ENCODE results near the gene BIRC6.
"Not testable (repeated sequence)": the region's sequence is repeated elsewhere in the genome, so short reads cannot be mapped to it uniquely, and the experiment has no call there.

Gene BIRC6

GRCh38 chr2:32356681-32357317 lies at the start of gene BIRC6:
Gene BIRC6 (plus strand): TSS chr2:32357023. CDS start chr2:32357162, 139 bp downstream.
- peak; percentile 76 for DNase-seq

DNA sequence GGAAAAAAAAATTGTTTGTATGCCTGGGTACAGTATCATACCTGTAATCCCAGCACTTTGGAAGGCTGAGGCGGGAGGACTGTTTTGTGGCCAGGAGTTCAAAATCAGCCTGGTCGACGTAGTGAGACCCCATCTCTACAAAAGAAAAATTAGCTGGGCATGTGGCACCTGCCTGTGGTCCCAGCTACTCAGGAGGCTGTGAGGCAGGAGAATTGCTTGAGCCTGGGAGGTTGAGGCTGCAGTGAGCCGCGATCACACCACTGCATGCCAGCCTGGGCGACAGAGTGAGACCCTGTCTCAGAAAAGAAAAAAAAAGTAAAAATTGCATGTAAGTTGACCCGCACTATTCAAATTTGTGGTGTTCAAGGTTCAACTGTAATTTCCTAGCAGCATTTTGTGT lies 46.2 kb upstream of the BIRC6 start:
- no peak for DNase-seq

- no peak for DNase-seq
These were observed 41.9 kb upstream of the BIRC6 start for GRCh38 chr2:32314886-32315285.

- DNase-seq: not testable (repeated sequence)
These were observed 28.1 kb upstream of the BIRC6 start for GRCh38 chr2:32328679-32329078.

DNA sequence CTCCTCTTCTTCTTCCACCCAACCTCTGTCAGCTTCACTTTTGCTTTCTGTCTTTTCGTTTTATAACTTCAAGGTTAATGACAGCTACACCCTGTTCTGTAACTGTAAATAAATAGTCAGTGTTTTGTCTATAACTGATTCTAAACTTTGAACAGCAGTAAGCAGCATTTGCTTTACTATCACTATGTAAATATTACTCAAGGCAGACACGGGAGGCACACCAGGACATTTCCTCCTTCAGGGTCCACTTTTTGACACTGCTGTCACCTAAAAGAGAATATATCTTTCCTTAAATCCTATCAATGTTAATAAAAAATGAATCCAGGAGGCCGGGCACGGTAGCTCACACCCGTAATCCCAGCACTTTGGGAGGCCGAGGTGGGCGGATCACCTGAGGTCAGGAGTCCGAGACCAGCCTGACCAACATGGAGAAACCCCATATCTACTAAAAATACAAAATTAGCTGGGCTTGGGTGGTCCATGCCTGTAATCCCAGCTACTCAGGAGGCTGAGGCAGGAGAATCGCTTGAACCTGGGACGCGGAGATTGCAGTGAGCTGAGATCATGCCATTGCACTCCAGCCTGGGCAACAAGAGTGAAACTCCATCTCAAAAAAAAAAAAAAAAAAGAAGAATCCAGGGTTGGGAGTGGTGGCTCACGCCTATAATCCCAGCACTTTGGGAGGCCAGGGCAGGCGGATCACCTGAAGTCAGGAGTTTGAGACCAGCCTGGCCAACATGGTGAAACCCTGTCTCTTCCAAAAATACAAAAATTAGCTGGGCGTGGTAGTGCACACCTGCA lies 27.4 kb upstream of the BIRC6 start:
- DNase-seq: not testable (repeated sequence)

- DNase-seq: no peak
These were observed 26.7 kb upstream of the BIRC6 start for GRCh38 chr2:32330136-32330535.

- no peak for DNase-seq
These were observed 14.0 kb upstream of the BIRC6 start for GRCh38 chr2:32342801-32343200.

DNA sequence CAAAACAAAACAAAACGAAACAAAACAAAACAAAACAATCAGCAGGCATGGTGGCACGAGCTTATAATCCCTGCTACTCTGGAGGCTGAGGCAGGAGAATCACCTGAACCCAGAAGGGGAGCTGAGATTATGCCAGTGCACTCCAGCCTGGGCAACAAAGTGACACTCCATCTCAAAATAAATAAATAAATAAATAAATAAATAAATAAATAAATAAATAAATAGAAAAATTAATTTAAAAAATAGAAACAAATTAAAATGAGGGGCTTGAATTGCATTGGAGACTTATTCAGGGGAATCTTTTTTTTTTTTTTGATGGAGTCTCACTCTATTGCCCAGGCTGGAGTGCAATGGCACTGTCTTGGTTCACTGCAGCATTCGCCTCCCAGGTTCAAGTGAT lies 6.0 kb upstream of the BIRC6 start:
- DNase-seq: not testable (repeated sequence)

GRCh38 chr2:32355976-32356680 lies 695 bp upstream of the BIRC6 start:
- DNase-seq: no peak

DNA sequence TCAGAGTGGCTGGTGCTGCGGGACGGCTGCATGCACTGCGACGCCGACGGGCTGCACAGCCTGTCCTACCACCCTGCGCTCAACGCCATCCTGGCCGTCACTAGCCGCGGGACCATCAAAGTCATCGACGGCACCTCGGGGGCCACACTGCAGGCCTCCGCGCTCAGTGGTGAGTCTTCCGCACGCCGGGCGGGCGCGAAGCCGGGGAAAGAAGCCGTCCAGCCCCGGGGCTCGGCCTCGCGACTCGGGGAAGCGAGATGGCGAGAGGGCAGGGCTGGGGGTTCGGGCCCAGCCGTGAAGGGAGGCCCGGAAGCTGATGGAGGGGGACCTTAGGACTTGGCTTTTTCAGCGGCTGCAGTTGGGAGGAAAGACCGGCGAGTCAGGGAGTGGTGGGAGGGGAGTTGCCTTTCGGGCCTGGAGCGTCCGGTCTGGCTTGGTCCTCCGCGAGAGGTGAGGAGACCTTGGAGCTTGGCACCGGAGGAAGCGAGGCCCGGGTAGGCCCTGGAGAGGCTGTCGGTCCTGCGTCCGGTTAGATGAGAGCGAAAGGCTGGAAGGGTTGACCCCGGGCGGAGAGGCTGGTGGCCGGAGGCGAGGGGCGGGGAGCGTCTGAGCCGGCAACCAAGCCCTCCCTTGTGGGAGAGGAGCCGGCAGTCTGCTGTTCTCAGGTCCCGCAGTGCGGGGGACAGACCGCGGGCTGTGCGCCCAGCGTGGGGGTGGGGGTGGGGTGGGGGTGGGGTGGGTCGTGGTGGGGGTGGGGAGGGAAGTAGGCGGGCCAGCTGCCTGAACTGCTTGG lies 691 bp downstream of the BIRC6 start:
- DNase-seq: no peak

DNA sequence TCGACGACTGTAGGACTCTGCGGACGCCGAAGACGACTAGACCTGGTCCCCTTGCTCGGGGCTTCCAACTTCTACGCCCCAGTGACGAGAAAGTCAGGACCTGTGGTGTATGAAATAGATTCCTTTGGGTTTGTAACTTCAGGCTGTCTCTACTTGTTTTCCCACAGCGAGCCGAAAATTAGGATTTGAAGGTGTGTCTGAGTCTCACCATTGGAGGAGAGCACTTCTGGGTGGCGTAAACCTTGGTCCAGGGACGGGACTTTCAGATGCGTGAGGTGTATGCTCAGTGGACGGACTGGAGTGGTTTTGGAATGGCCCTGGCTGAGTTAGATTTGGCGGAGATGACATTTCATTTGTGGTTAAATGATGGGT lies 1.3 kb downstream of the BIRC6 start:
- no peak for DNase-seq

DNA sequence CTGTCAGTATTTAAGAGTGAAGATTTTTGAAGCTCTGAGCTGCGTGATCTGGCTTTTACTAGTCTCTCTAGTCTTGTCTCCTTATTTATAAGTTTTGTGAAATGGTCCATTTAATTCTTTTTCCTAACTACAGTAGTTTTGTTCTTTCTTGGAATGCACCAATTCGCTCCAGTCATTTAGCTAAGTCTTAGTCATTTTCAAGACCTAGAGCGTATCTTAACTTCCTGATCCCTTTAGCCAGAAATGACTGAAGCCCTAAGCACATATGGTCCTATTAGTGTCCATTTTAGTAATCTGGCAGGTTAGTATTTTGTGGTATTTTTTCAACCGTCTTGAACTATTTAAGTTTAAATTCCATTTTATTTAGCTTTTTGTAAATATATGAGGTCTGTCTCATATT lies 3.6 kb downstream of the BIRC6 start:
- no peak for DNase-seq

DNA sequence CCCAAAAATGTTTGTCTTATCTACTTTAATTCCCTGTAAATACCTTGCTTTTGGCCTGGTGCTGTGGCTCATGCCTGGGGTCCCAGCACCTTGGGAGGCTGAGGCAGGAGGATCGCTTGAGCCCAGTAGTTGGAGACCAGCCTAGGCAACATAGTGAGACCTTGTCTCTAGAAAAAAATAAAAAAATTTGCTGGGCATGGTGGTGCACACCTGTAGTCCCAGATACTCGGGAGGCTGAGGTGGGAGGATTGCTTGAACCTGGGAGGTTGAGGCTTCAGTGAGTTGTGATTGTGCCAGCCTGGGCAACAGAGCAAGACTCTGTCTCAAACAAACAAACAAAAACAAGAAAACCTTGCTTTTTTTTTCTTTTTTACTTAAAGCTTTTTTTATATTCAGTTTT lies 6.2 kb downstream of the BIRC6 start:
- not testable (repeated sequence) for DNase-seq

DNA sequence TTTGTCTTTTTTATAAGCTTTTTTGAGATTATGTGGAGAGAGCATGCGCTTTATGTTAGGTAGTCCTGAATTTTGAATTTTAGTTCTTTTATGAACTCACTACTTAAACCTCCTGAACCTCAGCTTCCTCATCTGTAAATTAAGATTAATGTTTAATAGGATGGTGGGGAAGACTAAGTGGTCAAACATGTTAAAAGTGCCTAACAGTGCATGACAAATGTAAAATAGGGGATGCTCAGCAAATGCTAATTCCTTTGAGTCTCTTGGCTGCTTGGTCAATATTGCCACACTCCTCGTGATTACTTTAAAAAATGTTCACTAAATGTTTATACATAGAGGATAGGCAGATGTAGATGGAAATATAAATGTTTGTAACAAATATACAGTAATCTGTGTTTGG lies 6.8 kb downstream of the BIRC6 start:
- no peak for DNase-seq

DNA sequence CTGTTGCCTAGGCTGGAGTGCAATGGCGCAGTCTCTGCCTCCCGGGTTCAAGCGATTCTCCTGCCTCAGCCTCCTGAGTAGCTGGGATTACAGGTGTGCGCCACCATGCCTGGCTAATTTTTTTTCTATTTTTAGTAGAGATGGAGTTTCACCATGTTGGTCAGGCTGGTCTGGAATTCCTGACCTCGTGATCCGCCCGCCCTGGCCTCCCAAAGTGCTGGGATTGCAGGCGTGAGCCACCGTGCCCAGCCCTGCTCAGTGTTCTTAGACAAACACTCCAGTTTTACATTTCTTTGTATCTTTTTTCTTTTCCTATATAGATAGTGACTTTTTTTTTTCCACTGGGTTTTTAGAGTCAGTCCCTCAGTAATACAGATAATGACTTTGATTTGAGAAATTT lies 7.5 kb downstream of the BIRC6 start:
- DNase-seq: not testable (repeated sequence)

DNA sequence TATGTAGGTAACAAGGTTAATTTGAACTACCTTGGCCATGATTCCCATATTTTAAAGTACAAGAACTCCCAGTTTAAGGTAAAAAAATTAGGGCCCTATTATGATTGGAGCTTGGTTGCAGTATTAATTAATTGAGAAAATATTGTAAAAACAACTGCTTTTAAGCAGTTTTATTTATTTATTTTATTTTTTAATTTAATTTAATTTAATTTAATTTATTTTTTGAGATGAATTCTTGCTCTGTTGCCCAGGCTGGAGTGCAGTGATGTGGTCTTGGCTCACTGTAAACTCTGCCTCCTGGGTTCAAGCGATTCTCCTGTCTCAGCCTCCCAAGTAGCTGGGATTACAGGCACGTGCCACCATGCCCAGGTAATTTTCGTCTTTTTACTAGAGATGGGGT lies 8.9 kb downstream of the BIRC6 start:
- DNase-seq: not testable (repeated sequence)

GRCh38 chr2:32366595-32366994 lies 9.8 kb downstream of the BIRC6 start:
- DNase-seq: no peak

DNA sequence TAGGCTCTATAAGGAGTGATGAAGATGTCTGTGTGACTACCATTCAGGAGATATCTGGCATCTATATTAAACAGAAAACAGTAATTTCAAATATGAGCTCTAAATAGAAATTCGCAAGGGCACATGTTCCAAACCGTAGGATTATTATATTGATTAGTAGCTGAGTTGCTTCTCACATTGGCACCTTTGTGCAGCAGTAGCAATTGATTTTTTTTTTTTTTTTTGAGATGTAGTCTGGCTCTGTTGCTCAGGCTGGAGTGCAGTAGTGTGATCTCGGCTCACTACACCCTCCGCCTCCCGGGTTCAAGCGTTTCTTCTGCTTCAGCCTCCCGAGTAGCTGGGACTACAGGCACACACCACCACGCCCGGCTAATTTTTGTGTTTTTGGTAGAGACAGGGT lies 12.4 kb downstream of the BIRC6 start:
- DNase-seq: no peak

- not testable (repeated sequence) for DNase-seq
These were observed 14.1 kb downstream of the BIRC6 start for GRCh38 chr2:32370942-32371341.

- DNase-seq: no peak
These were observed 15.8 kb downstream of the BIRC6 start for GRCh38 chr2:32372519-32373182.

DNA sequence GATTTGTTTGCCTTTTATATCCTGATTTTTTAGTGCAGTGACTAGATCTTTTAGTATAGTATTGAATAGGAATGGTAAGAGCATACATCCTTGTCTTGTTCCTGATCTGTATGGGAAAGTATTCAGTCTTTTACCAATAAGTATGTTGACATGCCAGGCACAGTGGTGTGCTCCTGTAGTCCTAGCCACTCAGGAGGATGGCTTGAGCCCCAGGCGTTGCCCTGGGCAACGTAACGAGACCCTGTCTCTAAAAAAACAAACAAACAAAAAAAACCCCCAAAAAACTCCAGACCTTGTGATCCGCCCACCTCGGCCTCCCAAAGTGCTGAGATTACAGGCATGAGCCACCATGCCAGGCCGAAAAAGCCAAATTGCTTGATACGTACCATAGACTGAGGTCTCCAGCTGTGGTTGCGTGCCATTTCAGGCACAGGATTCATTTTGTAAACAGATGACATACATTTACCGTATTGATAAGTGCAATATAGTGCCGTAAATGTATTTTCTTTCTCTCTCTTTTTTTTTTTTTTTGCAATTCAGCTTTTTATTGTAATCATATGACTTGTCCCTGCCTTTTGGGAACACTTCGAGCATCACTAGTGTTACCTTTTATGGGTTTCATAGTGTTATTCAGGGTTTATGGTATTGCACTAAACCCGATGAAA lies 18.5 kb downstream of the BIRC6 start:
- no peak for DNase-seq

DNA sequence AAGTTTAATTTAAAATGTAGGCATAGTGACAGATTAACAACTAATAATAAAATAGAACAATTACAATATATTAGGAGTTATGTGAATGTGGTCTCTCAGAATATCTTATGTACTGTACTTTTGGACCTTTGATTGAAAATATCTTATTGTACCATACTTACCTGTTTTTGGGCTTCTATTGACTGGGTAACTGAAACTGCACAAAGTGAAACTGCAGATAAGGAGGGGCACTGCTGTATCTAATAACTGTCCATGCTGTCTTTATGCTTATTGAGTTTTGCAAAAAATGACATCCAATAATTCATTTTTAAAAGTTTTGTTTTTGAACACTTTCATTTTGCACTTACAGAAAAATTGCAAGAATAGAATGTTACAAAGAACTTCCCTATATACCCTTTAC lies 19.9 kb downstream of the BIRC6 start:
- no peak for DNase-seq
